ENCODE measurements around the gene WDR7. TPM values are rescaled to one million over a fixed set of nuclear protein-coding genes. Genes with fewer than 3 reads are reported as not detected.

Gene WDR7
- total and polyA plus RNA-seq, 2 of the 4 experiments (the other 2 are of a cell fraction): 3.7 to 23.3 TPM

DNA sequence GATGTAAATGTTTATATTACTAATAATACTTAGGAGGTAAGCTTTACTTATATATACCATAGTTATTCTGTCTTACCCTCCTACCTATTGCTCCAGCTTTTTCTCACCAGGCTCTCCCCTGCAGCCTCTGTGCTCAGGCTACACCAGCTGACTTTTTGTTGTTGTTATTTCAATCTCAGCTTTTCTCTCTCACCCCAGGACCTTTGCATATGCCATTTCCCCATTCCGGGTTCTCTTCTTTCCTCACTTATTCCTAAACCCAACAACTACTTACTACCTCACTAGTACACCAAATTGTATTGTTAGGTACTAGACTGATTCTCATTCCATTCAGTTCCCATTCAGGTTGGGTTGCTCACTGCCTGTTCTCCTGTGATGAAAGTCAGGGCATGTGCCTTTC lies 339.5 kb downstream of the WDR7 start:
- H3K18ac ChIP-seq (ENCODE audit: low read depth, low read length): no peak overlapping the region
- H3K4me3 ChIP-seq (ENCODE audit: insufficient read depth, low read depth, low read length): no peak overlapping the region
- no peak overlapping the region for H3K23ac ChIP-seq (ENCODE audit: low read depth, low read length)
- TF ChIP-seq USF2 (IDR thresholded peaks at IDR 0.05; ENCODE audit: low read depth, low read length): no peak
- TF ChIP-seq RFX5 (IDR thresholded peaks at IDR 0.05; ENCODE audit: low read depth, low read length): no peak
- no peak for TF ChIP-seq ELK1 (IDR thresholded peaks at IDR 0.05; ENCODE audit: borderline replicate concordance, low read depth, low read length)
- TF ChIP-seq CTCF (conservative IDR thresholded peaks at IDR 0.05; ENCODE audit: low read depth, low read length): no peak
- no peak for TF ChIP-seq BHLHE40 (IDR thresholded peaks at IDR 0.05; ENCODE audit: low read depth, low read length)
- TF ChIP-seq MAFK (IDR thresholded peaks at IDR 0.05; ENCODE audit: low read depth, low read length): no peak
- TF ChIP-seq MXI1 (IDR thresholded peaks at IDR 0.05; ENCODE audit: borderline replicate concordance, low read depth, low read length): no peak
- no peak for TF ChIP-seq POLR2A (IDR thresholded peaks at IDR 0.05; ENCODE audit: low read depth, low read length)
- no peak for TF ChIP-seq RAD21 (IDR thresholded peaks at IDR 0.05; ENCODE audit: low read length)
- no peak for TF ChIP-seq CHD1 (IDR thresholded peaks at IDR 0.05; ENCODE audit: low read depth, low read length)
- TF ChIP-seq SMC3 (IDR thresholded peaks at IDR 0.05; ENCODE audit: low read depth, low read length): no peak
- TF ChIP-seq CEBPB (IDR thresholded peaks at IDR 0.05; ENCODE audit: low read depth, low read length): no peak
- TF ChIP-seq FOS (IDR thresholded peaks at IDR 0.05; ENCODE audit: low read depth, low read length): no peak
- TF ChIP-seq MAZ (IDR thresholded peaks at IDR 0.05; ENCODE audit: borderline replicate concordance, low read depth, low read length): no peak
- TF ChIP-seq RCOR1 (IDR thresholded peaks at IDR 0.05; ENCODE audit: insufficient replicate concordance, low read length): no peak
- no peak for TF ChIP-seq NFE2L2 (IDR thresholded peaks at IDR 0.05; ENCODE audit: low read depth, low read length)
- H3K4me2 ChIP-seq (ENCODE audit: low read depth, low read length): no peak overlapping the region
- H4K5ac ChIP-seq (ENCODE audit: low read depth, low read length): no peak overlapping the region
- H3K9me1 ChIP-seq (ENCODE audit: insufficient read depth, low read length): 0 out of 2 replicates have a peak, but pooled peaks cover 3% of the 10 kb centered on the region
- in situ Hi-C loops (cut with MboI; ENCODE audit: low sequenced_read_pairs): no loop called here
- H2BK5ac ChIP-seq (ENCODE audit: low read depth, low read length, poor library complexity, severe bottlenecking): no peak overlapping the region
- H2AK5ac ChIP-seq (ENCODE audit: low read depth, low read length): no peak overlapping the region
- WGBS, 2 experiments (ENCODE audit: extremely low coverage in 2 of 2, insufficient read length in 1 of 2): 100% methylated on average over 1 of the region's 1 CpG; no CpG with 5 or more reads in 1 of the 2 experiments
- no peak overlapping the region for H2BK15ac ChIP-seq (ENCODE audit: low read depth, low read length)
- ATAC-seq (ENCODE audit: low read depth) (no peak), DNase-seq (no peak)
- BruUV-seq (replicated peaks): no TSS peak
- no peaks in the 10 kb centered on the region for H3K4me1 ChIP-seq (ENCODE audit: control insufficient read depth, insufficient read depth, low read length)
- H4K8ac ChIP-seq (ENCODE audit: low read depth in 2 of 2, low read length in 2 of 2): no peak overlapping the region
- dilution Hi-C loops (cut with HindIII; ENCODE audit: low sequenced_read_pairs, unreplicated experiment): no loop called here
- no peak overlapping the region for H3K56ac ChIP-seq (ENCODE audit: extremely low read depth, insufficient read depth, low read length)
- no peak overlapping the region for H2BK120ac ChIP-seq (ENCODE audit: low read depth, low read length)
- H4K91ac ChIP-seq (ENCODE audit: insufficient read depth, low read depth, low read length): no peak overlapping the region
- H3K9ac ChIP-seq (ENCODE audit: low read depth, low read length): no peak overlapping the region
- H2AK9ac ChIP-seq (replicated peaks; ENCODE audit: low read depth, low read length, poor library complexity): no peak overlapping the region
- intact Hi-C loops (cut with micrococcal nuclease): no loop called here
- H3K4ac ChIP-seq (ENCODE audit: low read depth, low read length): no peak overlapping the region
- H3K36me3 ChIP-seq (ENCODE audit: control insufficient read depth, insufficient read depth, low read length): no peaks in the 10 kb centered on the region
- CTCF ChIA-PET: no interaction called here
- H2BK20ac ChIP-seq (ENCODE audit: low read depth, low read length): no peak overlapping the region
- no peaks in the 10 kb centered on the region for H3K27me3 ChIP-seq (ENCODE audit: control insufficient read depth, insufficient read depth, low read length)
- H3K14ac ChIP-seq (replicated peaks; ENCODE audit: low read depth, low read length): no peak overlapping the region
- no peak overlapping the region for H2AFZ ChIP-seq (replicated peaks; ENCODE audit: low read length, poor library complexity)
- POLR2A ChIA-PET (ENCODE audit: unreplicated experiment): no interaction called here
- H3K9me3 ChIP-seq (ENCODE audit: control insufficient read depth, insufficient read depth, low read length): no peaks in the 10 kb centered on the region
- no peaks in the 10 kb centered on the region for H4K20me1 ChIP-seq (ENCODE audit: insufficient read depth, low read length)
- no peaks in the 10 kb centered on the region for H3K79me1 ChIP-seq (ENCODE audit: low read depth in 1 of 2, low read length in 2 of 2)
- H3K27ac ChIP-seq (ENCODE audit: insufficient read depth, low read length): no peak overlapping the region
